HG03354 (cell line): ENCODE measurements around the gene SPDEF.

ENCODE experiments used
- ATAC-seq: cut with Tn5 transposase; IDR thresholded peaks from one replicate; pipeline ENCODE4 v1.9.1; 2021; ENCODE audit warnings: mild to moderate bottlenecking; ENCODE audit not compliant: unreplicated experiment, poor library complexity, severe bottlenecking

SPDEF gene

GRCh38 chr6:34556031-34556471 lies at the start of gene SPDEF:
Gene SPDEF, minus strand, starts transcription at chr6:34556329. Its CDS starts 11,874 bp downstream, at chr6:34544455.
- ATAC-seq: no peak

GRCh38 chr6:34603707-34604106 lies 47.6 kb upstream of the SPDEF start:
- no peak for ATAC-seq

- ATAC-seq: no peak
Measured at GRCh38 chr6:34602318-34603111, 46.4 kb upstream of the SPDEF start.

GRCh38 chr6:34601706-34602105 lies 45.6 kb upstream of the SPDEF start:
- no peak for ATAC-seq

GRCh38 chr6:34600796-34601195 lies 44.7 kb upstream of the SPDEF start:
- ATAC-seq: no peak

GRCh38 chr6:34600101-34600500 lies 44.0 kb upstream of the SPDEF start:
- no peak for ATAC-seq

- ATAC-seq: no peak
Measured at GRCh38 chr6:34598712-34599111, 42.6 kb upstream of the SPDEF start.

GRCh38 chr6:34597605-34598353 lies 41.6 kb upstream of the SPDEF start:
- no peak for ATAC-seq

- ATAC-seq: no peak
Measured at GRCh38 chr6:34596798-34597197, 40.7 kb upstream of the SPDEF start.

GRCh38 chr6:34595332-34596184 lies 39.4 kb upstream of the SPDEF start:
- ATAC-seq: no peak

GRCh38 chr6:34593701-34594100 lies 37.6 kb upstream of the SPDEF start:
- ATAC-seq: no peak

- no peak for ATAC-seq
Measured at GRCh38 chr6:34592208-34592952, 36.3 kb upstream of the SPDEF start.

GRCh38 chr6:34589691-34590090 lies 33.6 kb upstream of the SPDEF start:
- ATAC-seq: no peak

- ATAC-seq: no peak
Measured at GRCh38 chr6:34589140-34589539, 33.0 kb upstream of the SPDEF start.

- ATAC-seq: no peak
Measured at GRCh38 chr6:34587851-34588250, 31.7 kb upstream of the SPDEF start.

- ATAC-seq: no peak
Measured at GRCh38 chr6:34587325-34587724, 31.2 kb upstream of the SPDEF start.

- no peak for ATAC-seq
Measured at GRCh38 chr6:34586327-34587040, 30.4 kb upstream of the SPDEF start.

GRCh38 chr6:34585512-34586061 lies 29.5 kb upstream of the SPDEF start:
- no peak for ATAC-seq

GRCh38 chr6:34585108-34585507 lies 29.0 kb upstream of the SPDEF start:
- ATAC-seq: no peak
